CD8-positive, alpha-beta memory T cell (primary cell): ENCODE data around the gene BRAP. TPM values are rescaled to one million over a fixed set of nuclear protein-coding genes. Genes with fewer than 3 reads are reported as not detected.

Source experiments
- CTCF ChIA-PET: fragments of 350-600 bp; sonication (Branson Sonifier 250); formaldehyde crosslinking; loops from one replicate; lab custom pipeline; 2021; ENCODE audit warnings: antibody characterized with exemption; lab: Charles Lee
- POLR2A ChIA-PET: fragments of 350-600 bp; sonication (Branson Sonifier 250); formaldehyde crosslinking; loops from one replicate; lab custom pipeline; 2021; ENCODE audit warnings: antibody characterized with exemption; lab: Charles Lee
- DNase-seq, 5 donors: peaks; one replicate each; pipeline versions ENCODE4 v3.0.0 to v3.0.0-alpha.2; 2020 to 2022; ENCODE audit warnings: mixed read lengths in 1 of 5
- H3K27ac ChIP-seq: one replicate; pipeline ENCODE4 v1.7.0; 2013; ENCODE audit warnings: low read depth, mild to moderate bottlenecking, low read length, moderate library complexity
- H3K27me3 ChIP-seq: 2 replicates; pipeline ENCODE4 v1.7.0; 2013; ENCODE audit warnings: low read length, mild to moderate bottlenecking; ENCODE audit not compliant: insufficient read depth, poor library complexity, severe bottlenecking
- H3K36me3 ChIP-seq: 2 replicates; pipeline ENCODE4 v1.7.0; 2013; ENCODE audit warnings: mild to moderate bottlenecking, low read length, moderate library complexity; ENCODE audit not compliant: insufficient read depth
- H3K4me1 ChIP-seq: 2 replicates; pipeline ENCODE4 v1.7.0; 2013; ENCODE audit warnings: mild to moderate bottlenecking, low read length, moderate library complexity; ENCODE audit not compliant: insufficient read depth
- H3K4me3 ChIP-seq: 2 replicates; pipeline ENCODE4 v1.7.0; 2013; ENCODE audit warnings: mild to moderate bottlenecking, low read length
- H3K9me3 ChIP-seq: 2 replicates; pipeline ENCODE4 v1.7.0; 2013; ENCODE audit warnings: mild to moderate bottlenecking, low read length
- H3K27ac Mint-ChIP-seq, 8 donors: one replicate each; pipeline ENCODE4 v1.8.0; 2020 to 2021; ENCODE audit warnings: mixed read lengths in 8 of 8, mild to moderate bottlenecking in 6 of 8, inconsistent platforms in 3 of 8, moderate library complexity in 3 of 8
- H3K27me3 Mint-ChIP-seq, 2 donors: one replicate each; pipeline ENCODE4 v1.8.0; 2020 to 2021; ENCODE audit warnings: mixed read lengths in 2 of 2, mild to moderate bottlenecking in 1 of 2, moderate library complexity in 1 of 2
- H3K36me3 Mint-ChIP-seq, 3 donors: one replicate each; pipeline ENCODE4 v1.8.0; 2020 to 2021; ENCODE audit warnings: mixed read lengths in 3 of 3, inconsistent platforms in 1 of 3, mild to moderate bottlenecking in 1 of 3
- H3K4me1 Mint-ChIP-seq, 3 donors: one replicate each; pipeline ENCODE4 v1.8.0; 2020 to 2021; ENCODE audit warnings: mixed read lengths in 3 of 3, inconsistent platforms in 1 of 3, mild to moderate bottlenecking in 1 of 3
- H3K4me3 Mint-ChIP-seq, 7 donors: one replicate each; pipeline ENCODE4 v1.8.0; 2020 to 2021; ENCODE audit warnings: mixed read lengths in 7 of 7, mild to moderate bottlenecking in 6 of 7, moderate library complexity in 4 of 7, inconsistent platforms in 2 of 7
- H3K9me3 Mint-ChIP-seq, 5 donors: one replicate each; pipeline ENCODE4 v1.8.0; 2020 to 2022; ENCODE audit warnings: mixed read lengths in 5 of 5, mild to moderate bottlenecking in 3 of 5, moderate library complexity in 2 of 5, inconsistent platforms in 1 of 5
- polyA plus RNA-seq: library from polyadenylated mRNA; unstranded; fragments of 300-500 nt; fragmentation: Illumina TruSeq; gene quantifications from one replicate; pipeline ENCODE4 v1.2.3, GENCODE V29; 2021
- total RNA-seq, 2 experiments: library from RNA; stranded (reverse); gene quantifications; one replicate each; pipeline ENCODE4 v1.2.3, GENCODE V29; 2021

Gene BRAP
- total and polyA plus RNA-seq, 3 experiments from 2014 or later, result 23.2 to 27.5 (median 25.9) TPM

- Histone ChIP-seq H3K36me3 (peaks cover 30% of the 10 kb centered on the region), H3K27me3 (no peaks in the 10 kb centered on the region), H3K4me3 (no peak overlapping the region), H3K27ac (no peak overlapping the region), H3K4me1 (no peaks in the 10 kb centered on the region), H3K9me3 (no peaks in the 10 kb centered on the region)
- CTCF ChIA-PET, result no interaction called here
- H3K9me3 Mint-ChIP-seq, result no peaks in the 10 kb centered on the region
- peaks cover 6 to 80% (median 18%) of the 10 kb centered on the region in 3 donors for H3K36me3 Mint-ChIP-seq
- H3K27me3 Mint-ChIP-seq, result no peaks in the 10 kb centered on the region
- H3K4me1 Mint-ChIP-seq, result no peaks in the 10 kb centered on the region
- no peak for DNase-seq
- no peak overlapping the region for H3K4me3 Mint-ChIP-seq
- peak overlapping the region in 1 of 8 donors; percentile 5 for H3K27ac Mint-ChIP-seq
- POLR2A ChIA-PET, result no interaction called here
These were observed 40.3 kb downstream of the BRAP start for GRCh38 chr12:111645433-111645832.

- H3K27me3 ChIP-seq, result no peaks in the 10 kb centered on the region
- H3K27ac Mint-ChIP-seq, result peak overlapping the region in 1 of 8 donors; percentile 42
- no peak for DNase-seq
These were observed 42.3 kb downstream of the BRAP start for GRCh38 chr12:111643427-111643826.

GRCh38 chr12:111642681-111643426 lies 42.9 kb downstream of the BRAP start:
- H3K9me3 Mint-ChIP-seq, result no peaks in the 10 kb centered on the region
- H3K36me3 ChIP-seq, result peaks cover 20% of the 10 kb centered on the region
- POLR2A ChIA-PET, result no interaction called here

More at GRCh38 chr12:111643427-111643826, 42.3 kb downstream of the BRAP start:
- H3K27me3 Mint-ChIP-seq, result no peaks in the 10 kb centered on the region
- ChIA-PET POLR2A (no interaction called here), CTCF (interaction anchor here (1.1 kb wide), 1 partner anchor 15 kb away, joined by 4 read pairs; no protein-coding TSS in a partner anchor)
- H3K9me3 Mint-ChIP-seq, result no peaks in the 10 kb centered on the region
- no peak overlapping the region for H3K4me3 Mint-ChIP-seq
- H3K9me3 ChIP-seq, result no peaks in the 10 kb centered on the region
- H3K36me3 ChIP-seq, result peaks cover 20% of the 10 kb centered on the region
- no peaks in the 10 kb centered on the region for H3K4me1 ChIP-seq
- no peak overlapping the region for H3K27ac ChIP-seq
- no peaks in the 10 kb centered on the region for H3K4me1 Mint-ChIP-seq
- H3K36me3 Mint-ChIP-seq, result peaks cover 0 to 74% (median 14%) of the 10 kb centered on the region in 3 donors
- H3K4me3 ChIP-seq, result no peak overlapping the region

GRCh38 chr12:111640506-111640905 lies 45.2 kb downstream of the BRAP start:
- Mint-ChIP-seq H3K4me3 (no peak overlapping the region), H3K27ac (no peak overlapping the region), H3K27me3 (no peaks in the 10 kb centered on the region), H3K4me1 (no peaks in the 10 kb centered on the region), H3K36me3 (peaks cover 0 to 46% (median 9%) of the 10 kb centered on the region in 3 donors), H3K9me3 (no peaks in the 10 kb centered on the region)
- H3K27me3 ChIP-seq, result no peaks in the 10 kb centered on the region
- ChIA-PET POLR2A (no interaction called here), CTCF (no interaction called here)
- DNase-seq, result no peak
- H3K4me3 ChIP-seq, result no peak overlapping the region
- no peak overlapping the region for H3K27ac ChIP-seq
- peaks cover 15% of the 10 kb centered on the region for H3K36me3 ChIP-seq
- no peaks in the 10 kb centered on the region for H3K4me1 ChIP-seq
- H3K9me3 ChIP-seq, result no peaks in the 10 kb centered on the region

More at GRCh38 chr12:111642681-111643426, 42.9 kb downstream of the BRAP start:
- H3K36me3 Mint-ChIP-seq, result peaks cover 0 to 69% (median 14%) of the 10 kb centered on the region in 3 donors
- no peak overlapping the region for H3K27ac ChIP-seq
- no peak overlapping the region for H3K4me3 Mint-ChIP-seq
- H3K4me1 ChIP-seq, result no peaks in the 10 kb centered on the region
- H3K27me3 Mint-ChIP-seq, result no peaks in the 10 kb centered on the region
- DNase-seq, result no peak
- no peak overlapping the region for H3K27ac Mint-ChIP-seq
- no peaks in the 10 kb centered on the region for H3K9me3 ChIP-seq
- no peak overlapping the region for H3K4me3 ChIP-seq
- CTCF ChIA-PET, result no interaction called here
- no peaks in the 10 kb centered on the region for H3K4me1 Mint-ChIP-seq
- no peaks in the 10 kb centered on the region for H3K27me3 ChIP-seq

- Histone ChIP-seq H3K4me3 (no peak overlapping the region), H3K36me3 (peaks cover under 1% of the 10 kb centered on the region), H3K27ac (no peak overlapping the region), H3K9me3 (no peaks in the 10 kb centered on the region), H3K4me1 (no peaks in the 10 kb centered on the region), H3K27me3 (no peaks in the 10 kb centered on the region)
- POLR2A ChIA-PET, result no interaction called here
- no peaks in the 10 kb centered on the region for H3K4me1 Mint-ChIP-seq
- DNase-seq, result no peak
- H3K9me3 Mint-ChIP-seq, result no peaks in the 10 kb centered on the region
- peak overlapping the region in 1 of 8 donors; percentile 33 for H3K27ac Mint-ChIP-seq
- H3K4me3 Mint-ChIP-seq, result no peak overlapping the region
- peaks cover 0 to 28% (median 6%) of the 10 kb centered on the region in 3 donors for H3K36me3 Mint-ChIP-seq
- CTCF ChIA-PET, result no interaction called here
- H3K27me3 Mint-ChIP-seq, result no peaks in the 10 kb centered on the region
These were observed 47.2 kb downstream of the BRAP start for GRCh38 chr12:111638556-111638955.

- H3K36me3 Mint-ChIP-seq, result peaks cover 0 to 11% (median 3%) of the 10 kb centered on the region in 3 donors
- H3K9me3 ChIP-seq, result no peaks in the 10 kb centered on the region
- no peaks in the 10 kb centered on the region for H3K9me3 Mint-ChIP-seq
- no peak for DNase-seq
- no peaks in the 10 kb centered on the region for H3K4me1 Mint-ChIP-seq
- H3K4me3 Mint-ChIP-seq, result no peak overlapping the region
- H3K4me3 ChIP-seq, result no peak overlapping the region
- ChIA-PET POLR2A (no interaction called here), CTCF (no interaction called here)
- H3K27me3 Mint-ChIP-seq, result no peaks in the 10 kb centered on the region
- H3K27ac Mint-ChIP-seq, result peak overlapping the region in 1 of 8 donors; percentile 67
- H3K27ac ChIP-seq, result peak overlapping the region; percentile 86
- no peaks in the 10 kb centered on the region for H3K36me3 ChIP-seq
- H3K27me3 ChIP-seq, result no peaks in the 10 kb centered on the region
- no peaks in the 10 kb centered on the region for H3K4me1 ChIP-seq
These were observed 49.4 kb downstream of the BRAP start for GRCh38 chr12:111636209-111636945.

GRCh38 chr12:111635524-111635923 lies 50.2 kb downstream of the BRAP start:
- CTCF ChIA-PET, result no interaction called here

More at GRCh38 chr12:111635524-111635923, 50.2 kb downstream of the BRAP start:
- Histone ChIP-seq H3K4me1 (no peaks in the 10 kb centered on the region), H3K27ac (peak overlapping the region; percentile 86), H3K9me3 (no peaks in the 10 kb centered on the region), H3K27me3 (no peaks in the 10 kb centered on the region), H3K36me3 (no peaks in the 10 kb centered on the region), H3K4me3 (no peak overlapping the region)
- Mint-ChIP-seq H3K36me3 (peaks cover 0 to 11% (median 3%) of the 10 kb centered on the region in 3 donors), H3K4me1 (no peaks in the 10 kb centered on the region), H3K27ac (peak overlapping the region in 3 of 8 donors; percentile 51 to 77 (median 67)), H3K4me3 (peak overlapping the region in 1 of 7 donors; percentile 63), H3K27me3 (no peaks in the 10 kb centered on the region), H3K9me3 (no peaks in the 10 kb centered on the region)
- POLR2A ChIA-PET, result no interaction called here
- DNase-seq, result no peak
